Mesenchymal stem cell (in vitro differentiated cells and primary cell): ENCODE results near the gene SKAP1.

ENCODE experiments used
- DNase-seq: peaks from one replicate; pipeline ENCODE4 v3.0.0-alpha.2; 2013
- H2AFZ ChIP-seq: one replicate; pipeline ENCODE4 v1.6.1; 2013; ENCODE audit warnings: low read depth, mild to moderate bottlenecking, control low read depth, inconsistent platforms, low read length, moderate library complexity
- H2AK5ac ChIP-seq: 2 replicates; pipeline ENCODE4 v1.6.1; 2013; ENCODE audit warnings: low read length, moderate library complexity, mild to moderate bottlenecking, inconsistent platforms; ENCODE audit not compliant: severe bottlenecking
- H2BK120ac ChIP-seq: one replicate; pipeline ENCODE4 v1.6.1; 2013; ENCODE audit warnings: low read depth, mild to moderate bottlenecking, inconsistent platforms, low read length, moderate library complexity
- H2BK12ac ChIP-seq, 2 experiments: one replicate each; pipeline ENCODE4 v1.6.1; 2013; ENCODE audit warnings: inconsistent platforms in 2 of 2, low read length in 2 of 2, mild to moderate bottlenecking in 2 of 2, moderate library complexity in 2 of 2, control low read depth in 1 of 2
- H2BK15ac ChIP-seq: one replicate; pipeline ENCODE4 v1.6.1; 2013; ENCODE audit warnings: mild to moderate bottlenecking, low read depth, inconsistent platforms; ENCODE audit not compliant: poor library complexity, severe bottlenecking
- H2BK5ac ChIP-seq: 2 replicates; pipeline ENCODE4 v1.6.1; 2013; ENCODE audit warnings: low read depth, mild to moderate bottlenecking, low read length, control low read depth, inconsistent platforms; ENCODE audit not compliant: poor library complexity, severe bottlenecking
- H3K14ac ChIP-seq, 2 experiments: one replicate each; pipeline ENCODE4 v1.6.1; 2013; ENCODE audit warnings: inconsistent platforms in 2 of 2, low read length in 2 of 2, control low read depth in 1 of 2, mild to moderate bottlenecking in 1 of 2, moderate library complexity in 1 of 2
- H3K18ac ChIP-seq, 2 experiments: one replicate each; pipeline ENCODE4 v1.6.1; 2013; ENCODE audit warnings: inconsistent platforms in 2 of 2, low read length in 2 of 2, control low read depth in 1 of 2, low read depth in 1 of 2, mild to moderate bottlenecking in 1 of 2
- H3K23ac ChIP-seq, 2 experiments: one replicate each; pipeline ENCODE4 v1.6.1; 2013; ENCODE audit warnings: inconsistent platforms in 2 of 2, low read length in 2 of 2, mild to moderate bottlenecking in 2 of 2, moderate library complexity in 2 of 2, control low read depth in 1 of 2
- H3K27ac ChIP-seq: 2 replicates; pipeline ENCODE4 v1.5.1; 2013; ENCODE audit warnings: mild to moderate bottlenecking, moderate library complexity, low read length, control low read depth, inconsistent platforms; ENCODE audit not compliant: poor library complexity, severe bottlenecking
- H3K27me3 ChIP-seq, 2 experiments: 2 replicates each; pipeline versions ENCODE4 v1.6.1 to v1.7.0; 2013; ENCODE audit warnings: low read length in 2 of 2, mild to moderate bottlenecking in 2 of 2, moderate library complexity in 2 of 2, control low read depth in 1 of 2, inconsistent platforms in 1 of 2; ENCODE audit not compliant: control insufficient read depth in 1 of 2, insufficient read depth in 1 of 2
- H3K36me3 ChIP-seq, 2 experiments: 2 replicates each; pipeline versions ENCODE4 v1.6.1 to v1.7.0; 2013; ENCODE audit warnings: low read length in 2 of 2, control low read depth in 1 of 2, inconsistent platforms in 1 of 2, low read depth in 1 of 2, mild to moderate bottlenecking in 1 of 2; ENCODE audit not compliant: insufficient read depth in 2 of 2, control insufficient read depth in 1 of 2
- H3K4ac ChIP-seq, 2 experiments: one replicate each; pipeline ENCODE4 v1.6.1; 2013; ENCODE audit warnings: inconsistent platforms in 2 of 2, low read length in 2 of 2, mild to moderate bottlenecking in 2 of 2, moderate library complexity in 2 of 2, control low read depth in 1 of 2, low read depth in 1 of 2
- H3K4me1 ChIP-seq: 2 replicates; pipeline ENCODE4 v1.6.1; 2013; ENCODE audit warnings: low read depth, low read length, control low read depth; ENCODE audit not compliant: control insufficient read depth, insufficient read depth
- H3K4me2 ChIP-seq: 2 replicates; pipeline ENCODE4 v1.6.1; 2013; ENCODE audit warnings: low read length, mild to moderate bottlenecking, inconsistent platforms; ENCODE audit not compliant: poor library complexity, severe bottlenecking
- H3K4me3 ChIP-seq, 2 experiments: 2 replicates each; pipeline versions ENCODE4 v1.5.1 to v1.7.0; 2013; ENCODE audit warnings: low read length in 2 of 2, mild to moderate bottlenecking in 2 of 2, control low read depth in 1 of 2, low read depth in 1 of 2; ENCODE audit not compliant: insufficient read depth in 1 of 2
- H3K79me1 ChIP-seq: replicated peaks from 2 replicates; pipeline ENCODE4 v1.6.1; 2013; ENCODE audit warnings: mild to moderate bottlenecking, control low read depth, low read length, inconsistent platforms; ENCODE audit not compliant: poor library complexity, severe bottlenecking
- H3K9ac ChIP-seq: 2 replicates; pipeline ENCODE4 v1.7.0; 2013; ENCODE audit warnings: mild to moderate bottlenecking, low read length, moderate library complexity
- H3K9me3 ChIP-seq: 2 replicates; pipeline ENCODE4 v1.7.0; 2013; ENCODE audit warnings: mild to moderate bottlenecking, low read length; ENCODE audit not compliant: control insufficient read depth
- H4K8ac ChIP-seq: one replicate; pipeline ENCODE4 v1.6.1; 2013; ENCODE audit warnings: inconsistent platforms, mild to moderate bottlenecking, low read length, moderate library complexity
- H4K91ac ChIP-seq: one replicate; pipeline ENCODE4 v1.6.1; 2013; ENCODE audit warnings: mild to moderate bottlenecking, low read length, inconsistent platforms
- WGBS: methylation state at CpG from one replicate; pipeline ENCODE4 v1.1.7; 2013; ENCODE audit warnings: mixed read lengths; 5-methylcytosine and 5-hydroxymethylcytosine counted together

SKAP1 gene

DNA sequence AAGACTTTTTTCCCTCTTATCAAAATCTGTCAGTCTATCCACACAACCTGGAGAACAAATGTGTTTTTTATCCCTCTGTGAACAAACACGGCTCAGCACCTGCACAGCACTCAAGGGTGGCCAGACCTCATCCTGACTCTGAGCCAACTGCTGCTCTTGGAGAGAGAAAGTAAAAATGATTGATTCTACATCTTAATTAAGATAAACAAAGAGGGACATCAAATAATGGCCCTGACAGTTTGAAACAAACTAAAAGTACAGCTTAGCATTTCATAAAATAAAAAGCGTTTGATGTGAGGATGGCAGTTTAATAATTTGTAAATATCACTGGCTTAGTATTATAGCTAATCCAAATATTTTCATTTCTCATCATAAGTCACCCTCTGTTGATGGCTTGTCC, 216.2 kb downstream of the SKAP1 start:
- Histone ChIP-seq H2AFZ (no peak overlapping the region), H3K18ac (no peak overlapping the region), H3K79me1 (no peaks in the 10 kb centered on the region), H3K9ac (no peak overlapping the region), H3K36me3 (no peaks in the 10 kb centered on the region), H4K8ac (no peak overlapping the region), H2BK15ac (no peak overlapping the region), H3K27me3 (peaks cover 0 to 7% of the 10 kb centered on the region in 2 experiments), H2AK5ac (no peak overlapping the region), H3K4ac (no peak overlapping the region), H2BK12ac (no peak overlapping the region), H2BK120ac (no peak overlapping the region), H3K4me1 (no peaks in the 10 kb centered on the region), H3K14ac (no peak overlapping the region), H3K27ac (no peak overlapping the region), H3K23ac (no peak overlapping the region), H3K4me2 (no peak overlapping the region), H3K4me3 (no peak overlapping the region), H4K91ac (no peak overlapping the region), H3K9me3 (no peaks in the 10 kb centered on the region), H2BK5ac (no peak overlapping the region)
- no CpG with 5 or more reads among the region's 2 CpGs for WGBS
- no peak for DNase-seq

DNA sequence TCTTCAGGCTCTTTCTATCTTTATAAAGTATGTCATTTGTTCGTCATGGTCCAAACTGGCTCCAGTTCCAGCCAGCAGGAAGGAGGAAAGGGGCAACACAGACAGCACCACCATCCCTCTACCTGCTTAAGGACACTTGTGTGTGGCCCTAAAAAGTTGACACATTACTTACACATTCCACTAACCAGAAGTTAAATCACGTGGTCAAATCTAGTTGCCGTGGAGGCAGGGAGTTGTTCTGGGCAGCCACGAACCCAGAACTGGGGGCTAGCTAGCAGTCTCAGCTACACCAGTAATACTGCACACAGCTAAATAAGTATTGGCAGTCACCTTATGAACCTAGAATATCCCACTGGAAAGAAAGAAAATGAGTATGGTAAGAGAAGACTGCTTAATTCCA, 218.2 kb downstream of the SKAP1 start:
- no peak overlapping the region for H2BK120ac ChIP-seq
- no peak for DNase-seq
- no peak overlapping the region for H3K27ac ChIP-seq
- H2AK5ac ChIP-seq = no peak overlapping the region
- H3K9ac ChIP-seq = no peak overlapping the region
- no peak overlapping the region for H4K8ac ChIP-seq
- H3K4ac ChIP-seq = no peak overlapping the region
- H2BK15ac ChIP-seq = no peak overlapping the region
- H4K91ac ChIP-seq = no peak overlapping the region
- 85% methylated on average over 4 of the region's 4 CpGs for WGBS
- no peak overlapping the region for H3K4me3 ChIP-seq
- no peak overlapping the region for H3K14ac ChIP-seq
- no peaks in the 10 kb centered on the region for H3K9me3 ChIP-seq
- H3K4me1 ChIP-seq = peaks cover 3% of the 10 kb centered on the region
- H3K36me3 ChIP-seq = no peaks in the 10 kb centered on the region
- H3K79me1 ChIP-seq = no peaks in the 10 kb centered on the region
- H2BK12ac ChIP-seq = no peak overlapping the region
- H3K18ac ChIP-seq = no peak overlapping the region
- H2BK5ac ChIP-seq = no peak overlapping the region
- no peak overlapping the region for H3K23ac ChIP-seq
- no peak overlapping the region for H2AFZ ChIP-seq
- H3K4me2 ChIP-seq = no peak overlapping the region
- peaks cover 0 to 13% of the 10 kb centered on the region in 2 experiments for H3K27me3 ChIP-seq

DNA sequence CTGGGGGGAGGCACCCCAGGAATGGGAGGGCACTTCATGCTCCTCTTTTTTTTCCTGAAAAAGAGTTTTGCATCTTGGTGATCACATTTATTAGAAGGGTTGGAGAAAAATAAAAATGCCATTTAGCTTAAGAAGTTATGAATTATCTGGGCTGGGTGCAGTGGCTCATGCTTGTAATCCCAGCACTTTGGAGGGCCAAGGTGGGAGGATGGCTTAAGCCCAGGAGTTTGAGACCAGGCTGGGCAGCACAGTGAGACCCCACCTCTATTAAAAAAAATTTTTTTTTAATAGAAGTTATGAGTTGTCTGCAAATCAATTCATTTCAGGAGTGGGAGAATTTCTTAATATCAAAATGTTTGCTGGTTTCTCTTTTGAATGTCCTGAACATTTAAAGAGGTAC, 219.0 kb downstream of the SKAP1 start:
- Histone ChIP-seq H3K4me1 (peaks cover 3% of the 10 kb centered on the region), H3K14ac (no peak overlapping the region), H4K8ac (no peak overlapping the region), H3K9ac (no peak overlapping the region), H2AK5ac (no peak overlapping the region), H3K23ac (no peak overlapping the region), H2BK5ac (no peak overlapping the region), H2BK15ac (no peak overlapping the region), H3K4me2 (no peak overlapping the region), H3K4ac (no peak overlapping the region), H3K27me3 (peaks cover 0 to 13% of the 10 kb centered on the region in 2 experiments), H2AFZ (no peak overlapping the region), H2BK120ac (no peak overlapping the region), H3K79me1 (no peaks in the 10 kb centered on the region), H3K27ac (no peak overlapping the region), H3K4me3 (no peak overlapping the region), H4K91ac (no peak overlapping the region), H3K18ac (no peak overlapping the region), H3K9me3 (no peaks in the 10 kb centered on the region), H3K36me3 (no peaks in the 10 kb centered on the region), H2BK12ac (no peak overlapping the region)
- no peak for DNase-seq

DNA sequence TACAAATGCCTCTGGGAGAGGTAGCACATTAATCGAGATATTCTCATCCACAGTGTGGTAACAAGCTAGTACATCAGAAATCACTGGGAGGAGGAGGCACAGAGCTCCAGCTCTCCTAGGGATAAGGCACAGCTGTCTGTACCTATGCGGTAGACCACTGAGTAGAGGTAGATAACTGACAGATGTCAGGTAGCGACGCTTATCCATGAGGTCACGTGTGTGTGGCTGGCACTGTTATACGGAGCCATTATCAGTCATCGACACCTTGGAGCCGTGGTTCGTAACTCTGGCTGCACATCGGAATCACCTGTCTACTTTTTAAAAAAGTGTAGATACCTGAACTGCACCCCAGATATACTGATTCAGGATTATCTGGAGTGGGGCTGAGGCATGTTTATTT, 220.0 kb downstream of the SKAP1 start:
- no peak overlapping the region for H2BK12ac ChIP-seq
- H3K36me3 ChIP-seq = no peaks in the 10 kb centered on the region
- no peak overlapping the region for H2BK15ac ChIP-seq
- DNase-seq = no peak
- H3K27ac ChIP-seq = no peak overlapping the region
- WGBS = 99% methylated on average over 10 of the region's 10 CpGs
- H3K18ac ChIP-seq = no peak overlapping the region
- no peak overlapping the region for H2BK5ac ChIP-seq
- H3K4me2 ChIP-seq = no peak overlapping the region
- H3K9ac ChIP-seq = no peak overlapping the region
- no peak overlapping the region for H3K4me3 ChIP-seq
- H3K4me1 ChIP-seq = peaks cover 3% of the 10 kb centered on the region
- H3K4ac ChIP-seq = no peak overlapping the region
- H3K9me3 ChIP-seq = no peaks in the 10 kb centered on the region
- H2BK120ac ChIP-seq = no peak overlapping the region
- no peak overlapping the region for H4K91ac ChIP-seq
- H2AK5ac ChIP-seq = no peak overlapping the region
- peaks cover 0 to 16% of the 10 kb centered on the region in 2 experiments for H3K27me3 ChIP-seq
- no peak overlapping the region for H4K8ac ChIP-seq
- H3K14ac ChIP-seq = no peak overlapping the region
- H3K79me1 ChIP-seq = no peaks in the 10 kb centered on the region
- H3K23ac ChIP-seq = no peak overlapping the region
- no peak overlapping the region for H2AFZ ChIP-seq
